DMS153 treated with DMSO at 0.1 percent for 48 hours (cell line): Measurements from ENCODE around the gene PCOLCE2.

Experiments used
- DNase-seq: peaks from one replicate; lab custom pipeline; 2025; ENCODE audit not compliant: unreplicated experiment; lab: John Stamatoyannopoulos, UW

The PCOLCE2 gene

DNA sequence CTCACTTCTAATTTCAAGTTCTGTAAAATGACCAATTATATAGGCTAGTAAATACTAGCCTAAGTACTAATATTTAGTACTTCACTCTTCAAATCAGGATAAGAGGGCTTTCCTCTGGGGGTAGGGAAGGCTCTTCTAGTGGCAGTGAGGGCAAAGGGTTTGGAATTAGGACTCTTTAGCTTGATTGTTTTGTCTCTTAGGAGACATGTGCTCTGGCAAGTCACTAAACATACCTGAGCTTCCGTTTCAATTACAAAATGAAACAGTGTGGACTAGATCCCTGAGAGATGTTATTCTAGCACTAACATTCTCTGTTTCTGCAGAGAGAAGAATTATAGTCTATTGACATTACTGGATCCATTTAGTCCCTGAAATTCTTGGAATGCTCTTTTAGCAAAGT lies 71.5 kb downstream of the PCOLCE2 start:
- DNase-seq: no peak

GRCh38 chr3:142815803-142816202 lies 73.1 kb downstream of the PCOLCE2 start:
- no peak for DNase-seq

DNA sequence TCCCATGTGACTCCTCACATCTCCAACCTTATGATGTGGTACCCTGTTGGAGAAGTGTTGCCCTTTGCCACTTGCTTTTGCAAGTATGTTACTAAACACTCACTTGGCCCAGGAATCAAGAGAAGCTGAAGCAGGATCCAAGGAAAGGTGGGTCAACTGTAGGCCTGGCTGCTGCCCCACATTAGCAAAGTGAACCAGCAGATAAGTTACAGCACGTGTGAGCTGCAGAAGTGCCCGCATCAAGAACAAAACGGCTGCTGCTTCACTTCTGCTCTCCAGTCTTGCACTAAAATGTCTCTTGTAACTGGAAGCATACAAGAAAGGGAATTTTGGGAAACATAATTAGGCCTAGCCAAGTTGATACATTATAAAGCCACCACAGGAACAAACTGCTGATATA lies 79.6 kb downstream of the PCOLCE2 start:
- DNase-seq: no peak

DNA sequence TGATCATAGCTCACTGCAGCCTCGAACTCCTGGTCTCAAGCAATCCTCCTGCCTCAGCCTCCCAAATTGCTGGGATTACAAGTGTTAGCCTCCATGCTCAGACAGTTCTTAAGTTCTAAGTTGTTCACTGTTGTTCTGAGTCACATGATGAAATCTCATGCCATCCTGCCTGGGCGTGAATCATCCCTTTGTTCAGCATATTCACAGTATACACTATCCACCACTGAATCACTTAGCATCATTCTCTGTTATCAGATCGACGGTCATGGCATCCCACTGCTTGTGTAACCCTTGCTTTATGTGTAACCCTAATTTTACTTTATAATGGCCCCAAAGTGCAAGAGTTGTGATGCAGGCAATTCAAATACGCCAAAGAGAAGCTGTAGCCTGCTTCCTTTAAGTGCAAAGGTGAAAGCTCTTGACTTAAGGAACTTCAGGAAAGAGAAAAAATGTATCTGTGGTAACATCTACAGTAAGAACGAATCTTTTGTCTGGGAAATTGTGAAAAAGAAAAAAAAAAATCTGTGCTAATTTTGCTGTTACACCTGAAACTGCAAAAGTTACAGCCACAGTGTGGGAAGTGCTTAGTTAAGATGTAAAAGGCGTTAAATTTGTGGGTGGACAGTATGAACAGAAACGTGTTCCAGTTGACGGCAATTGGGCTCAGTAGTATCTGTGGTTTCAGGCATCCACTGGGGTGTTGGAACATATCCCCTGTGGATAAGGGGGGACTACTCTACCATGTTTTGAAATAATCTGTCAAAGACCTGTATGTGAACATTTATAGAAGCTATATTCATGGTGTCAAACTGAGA lies 80.6 kb downstream of the PCOLCE2 start:
- DNase-seq: no peak

DNA sequence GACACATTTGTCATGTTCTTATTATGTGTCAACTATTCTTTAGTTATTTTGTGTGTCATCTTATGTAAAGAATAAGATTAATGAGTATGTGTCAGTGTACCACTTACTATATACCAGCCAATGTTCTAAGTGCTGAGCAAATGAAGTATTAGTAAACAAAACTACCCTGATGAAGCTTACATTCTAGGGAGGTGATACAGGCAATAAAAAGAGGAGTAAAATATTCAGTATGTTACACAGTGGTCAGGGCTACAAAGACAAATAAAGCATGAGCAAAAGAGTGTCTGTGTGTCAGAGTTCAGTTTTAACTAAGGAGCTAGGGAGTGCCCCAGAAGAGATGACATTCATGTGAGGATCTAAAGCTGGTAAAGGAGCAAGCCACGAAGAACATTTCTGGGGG lies 86.0 kb downstream of the PCOLCE2 start:
- DNase-seq: no peak

DNA sequence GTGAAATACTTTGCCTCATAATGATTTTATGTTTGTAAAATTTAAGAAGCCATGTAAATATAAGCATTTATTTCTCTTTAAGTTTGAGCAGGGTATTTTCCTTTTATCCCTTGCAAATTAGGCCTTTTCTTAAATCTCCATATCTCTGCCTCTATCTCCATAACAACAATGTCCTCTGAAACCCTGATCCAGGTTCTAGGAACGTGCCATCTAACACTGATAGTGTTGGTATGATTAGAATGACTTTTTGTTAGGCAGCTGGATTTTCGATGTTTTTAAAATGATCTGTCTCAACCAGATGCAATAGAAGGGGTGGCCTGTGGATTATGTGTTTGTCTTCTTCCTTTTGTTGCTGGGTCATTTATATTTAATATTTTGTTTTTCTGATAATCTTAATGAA lies 87.1 kb downstream of the PCOLCE2 start:
- DNase-seq: no peak

- DNase-seq: no peak
Observed at GRCh38 chr3:142796823-142797222, 92.1 kb downstream of the PCOLCE2 start.

DNA sequence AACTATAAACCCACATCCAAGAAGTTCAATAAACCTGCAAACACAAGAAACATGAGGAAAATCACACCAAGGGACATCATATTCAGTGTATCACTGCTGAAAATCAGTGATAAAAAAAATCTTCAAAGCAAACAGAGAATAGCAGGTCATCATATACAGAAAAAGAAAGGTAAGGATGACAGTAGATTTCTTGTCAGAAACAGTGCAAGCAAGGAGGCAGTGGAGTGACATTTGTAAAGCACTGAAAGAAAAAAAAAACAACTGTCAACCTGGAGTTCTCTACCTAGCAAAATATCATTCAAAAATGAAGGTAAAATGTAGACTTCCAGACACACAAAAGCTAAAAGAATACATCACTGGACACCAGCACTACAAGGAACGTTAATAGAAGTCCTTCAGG lies 93.6 kb downstream of the PCOLCE2 start:
- DNase-seq: no peak

GRCh38 chr3:142794508-142794907 lies 94.4 kb downstream of the PCOLCE2 start:
- DNase-seq: no peak

GRCh38 chr3:142787719-142788118 lies 101.2 kb downstream of the PCOLCE2 start:
- DNase-seq: no peak

DNA sequence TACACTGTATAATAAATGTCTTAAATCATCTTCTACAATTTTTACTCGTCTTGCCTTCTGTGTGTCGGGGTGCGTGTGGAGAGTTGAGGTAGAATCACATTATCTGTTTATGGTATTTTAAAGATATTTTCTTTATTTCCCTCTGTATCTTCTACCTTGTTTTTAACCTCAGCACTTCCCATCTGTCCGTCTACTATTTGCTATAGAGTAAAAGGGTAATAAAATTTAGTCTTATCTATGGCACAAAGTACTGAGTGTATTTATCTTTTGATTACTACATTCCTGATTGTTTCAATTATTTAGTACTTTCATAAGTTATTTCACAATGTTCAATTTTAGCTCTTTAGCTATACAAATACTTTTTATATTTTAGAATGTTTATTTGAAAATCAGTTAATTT lies 102.9 kb downstream of the PCOLCE2 start:
- no peak for DNase-seq

DNA sequence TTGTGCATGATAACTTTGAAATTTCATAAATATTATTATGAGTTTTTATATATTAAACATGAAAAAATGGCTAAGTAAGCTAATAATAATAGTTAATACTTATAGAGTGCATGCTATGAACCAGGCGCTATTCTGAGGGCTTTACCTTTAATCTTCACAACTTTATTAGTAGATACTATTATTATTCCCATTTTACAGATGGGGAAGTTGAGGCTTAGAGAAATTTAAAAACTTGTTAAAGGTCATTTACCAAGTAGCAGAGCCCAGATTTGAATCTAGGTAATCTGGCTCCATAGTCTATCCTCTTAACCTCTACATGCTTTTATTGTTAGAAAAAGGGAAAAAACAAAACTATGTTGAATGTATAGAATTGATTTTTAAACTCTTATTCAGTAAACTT lies 104.7 kb downstream of the PCOLCE2 start:
- no peak for DNase-seq

GRCh38 chr3:142782616-142783015 lies 106.3 kb downstream of the PCOLCE2 start:
- DNase-seq: no peak

DNA sequence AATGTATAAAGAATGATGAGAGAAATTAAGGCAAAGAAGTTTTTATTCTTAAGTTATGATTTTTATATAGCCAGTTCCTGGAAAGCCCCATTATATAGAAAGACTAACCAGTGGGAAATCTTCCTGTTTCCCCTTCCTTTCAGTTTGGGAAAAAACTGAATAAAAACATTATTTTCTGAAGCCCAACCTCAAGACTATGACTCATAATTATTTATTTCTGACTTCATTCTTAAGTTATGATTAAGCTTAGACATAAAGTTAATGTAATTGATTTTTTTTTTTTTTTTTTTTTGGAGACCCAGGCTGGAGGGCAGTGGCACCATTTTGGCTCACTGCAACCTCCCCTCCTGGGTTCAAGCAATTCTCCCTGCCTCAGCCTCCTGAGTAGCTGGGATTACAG lies 109.3 kb downstream of the PCOLCE2 start:
- DNase-seq: no peak

- no peak for DNase-seq
Observed at GRCh38 chr3:142778541-142778940, 110.3 kb downstream of the PCOLCE2 start.

GRCh38 chr3:142777927-142778326 lies 111.0 kb downstream of the PCOLCE2 start:
- no peak for DNase-seq

DNA sequence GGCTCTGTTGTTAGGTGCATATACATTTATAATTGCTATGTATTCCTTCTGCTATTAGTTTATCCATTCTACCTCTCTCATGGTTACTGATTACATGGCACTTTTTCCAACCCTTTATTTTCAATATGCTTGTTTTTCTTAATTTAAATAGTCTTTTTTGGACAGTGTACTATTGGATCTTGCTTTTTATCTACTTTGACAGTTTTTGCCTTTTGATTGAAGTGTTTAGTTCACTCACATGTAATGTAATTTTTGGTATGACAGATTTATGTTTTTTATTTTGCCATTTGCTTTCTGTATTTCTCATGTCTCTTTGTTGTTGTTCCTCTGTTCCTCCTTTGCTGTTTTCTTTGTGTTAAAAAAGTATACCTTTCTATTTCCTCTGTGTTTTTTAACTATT lies 120.5 kb downstream of the PCOLCE2 start:
- DNase-seq: no peak
